HAP-1 (cell line): ENCODE data around the gene TUBGCP5.
A peak's percentile ranks its signal among the peaks of the same experiment; 100 is the strongest.
"Not testable (repeated sequence)": the region's sequence is repeated elsewhere in the genome, so short reads cannot be mapped to it uniquely, and the experiment has no call there.

Source experiments
- DNase-seq, 2 experiments: peaks; one replicate each; pipeline ENCODE4 v3.0.0-alpha.2; 2016 to 2020; ENCODE audit warnings: low spot score in 2 of 2
- H3K27me3 ChIP-seq: fragments of 250-450 bp; sonication (Bioruptor Pico); 2 replicates; pipeline ENCODE4 v1.5.1; 2020; ENCODE audit warnings: low read depth, mild to moderate bottlenecking, moderate library complexity
- H3K36me3 ChIP-seq: fragments of 250-450 bp; sonication (Bioruptor Pico); replicated peaks from 2 replicates; pipeline ENCODE4 v1.5.1; 2020; ENCODE audit warnings: mild to moderate bottlenecking
- H3K4me1 ChIP-seq: fragments of 250-450 bp; sonication (Bioruptor Pico); 2 replicates; pipeline ENCODE4 v1.5.1; 2020; ENCODE audit warnings: mild to moderate bottlenecking
- H3K4me3 ChIP-seq: fragments of 250-450 bp; sonication (Bioruptor Pico); 2 replicates; pipeline ENCODE4 v1.5.1; 2020; ENCODE audit warnings: mild to moderate bottlenecking, moderate library complexity
- H3K9me3 ChIP-seq: fragments of 250-450 bp; sonication (Bioruptor Pico); 2 replicates; pipeline ENCODE4 v1.5.1; 2020; ENCODE audit warnings: mild to moderate bottlenecking, moderate library complexity
- in situ Hi-C: fragments of 300-500 bp; cut with MboI; formaldehyde crosslinking; loops from 3 replicates; pipeline ENCODE4 v1.14.3; 2020; ENCODE audit warnings: low sequenced_read_pairs, inconsistent platforms, mixed read lengths

The TUBGCP5 gene

DNA sequence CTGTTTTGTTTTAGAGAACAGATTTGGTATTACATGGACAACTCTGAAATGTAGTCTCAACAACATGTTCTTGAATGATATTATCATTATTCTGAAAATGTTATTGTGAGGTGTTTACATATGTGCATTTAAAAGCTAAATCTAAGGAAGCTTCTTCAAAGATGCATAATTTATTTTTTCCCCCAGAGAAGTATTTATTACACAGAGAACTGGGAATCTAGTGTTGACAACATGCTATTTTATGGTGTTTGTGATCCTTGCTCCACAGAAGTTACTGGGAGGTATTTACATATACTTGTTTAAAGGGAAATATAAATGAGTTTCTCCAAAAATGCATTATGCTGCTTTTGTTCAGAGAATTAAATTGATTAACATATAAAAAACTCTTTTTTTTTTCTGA is 18.3 kb upstream of the TUBGCP5 start:
- in situ Hi-C loops, result no loop called here
- H3K27me3 ChIP-seq, result 0 out of 2 replicates have a peak, but pooled peaks cover 2% of the 10 kb centered on the region
- no peak for DNase-seq
- H3K36me3 ChIP-seq, result no peaks in the 10 kb centered on the region
- H3K4me1 ChIP-seq, result peaks cover 7% of the 10 kb centered on the region
- H3K9me3 ChIP-seq, result no peaks in the 10 kb centered on the region
- no peak overlapping the region for H3K4me3 ChIP-seq

DNA sequence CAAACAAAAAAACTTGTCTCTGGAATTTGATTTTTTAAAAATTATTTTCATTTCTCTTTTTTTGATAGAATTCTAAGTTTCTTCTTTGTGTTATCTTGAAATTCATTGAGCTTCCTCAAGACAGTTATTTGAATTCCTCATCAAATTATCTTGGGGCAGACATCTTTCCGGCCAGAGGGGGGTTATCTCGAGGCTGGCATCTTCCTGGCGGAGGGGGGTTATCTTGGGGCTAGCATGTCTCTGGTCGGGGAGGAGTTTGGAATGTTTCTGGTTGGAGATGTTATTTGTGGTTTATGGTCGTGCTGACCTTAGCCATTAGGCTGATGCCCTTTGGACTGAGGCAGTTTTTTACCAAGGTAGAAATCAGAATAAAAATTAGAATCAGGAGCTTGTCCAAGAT is 15.9 kb upstream of the TUBGCP5 start:
- in situ Hi-C loops, result no loop called here
- H3K27me3 ChIP-seq, result peaks cover 9% of the 10 kb centered on the region; the same call in 1 of the 2 replicates
- peaks cover 7% of the 10 kb centered on the region for H3K4me1 ChIP-seq
- no peak for DNase-seq
- no peaks in the 10 kb centered on the region for H3K36me3 ChIP-seq
- no peaks in the 10 kb centered on the region for H3K9me3 ChIP-seq
- no peak overlapping the region for H3K4me3 ChIP-seq

DNA sequence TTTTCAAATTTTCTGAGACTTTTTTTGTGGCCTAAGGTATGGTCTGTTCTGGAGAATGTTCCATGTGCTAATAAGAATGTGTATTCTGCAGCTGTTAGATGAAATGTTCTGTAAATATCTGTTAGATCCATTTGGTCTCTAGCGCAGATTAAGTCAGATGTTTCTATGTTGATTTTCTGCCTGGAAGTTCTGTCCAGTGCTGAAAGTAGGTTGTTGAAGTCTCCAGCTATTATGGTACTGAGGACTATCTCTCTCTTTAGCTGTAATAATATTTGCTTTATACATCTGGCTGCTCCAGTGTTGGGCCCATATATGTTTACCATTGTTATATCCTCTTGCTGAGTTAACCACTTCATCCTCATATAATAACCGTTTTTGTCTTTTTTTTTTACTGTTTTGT is 13.2 kb upstream of the TUBGCP5 start:
- DNase-seq, result no peak
- H3K36me3 ChIP-seq, result no peaks in the 10 kb centered on the region
- no peak overlapping the region for H3K4me3 ChIP-seq
- in situ Hi-C loops, result no loop called here
- no peaks in the 10 kb centered on the region for H3K9me3 ChIP-seq
- H3K4me1 ChIP-seq, result peaks cover 3% of the 10 kb centered on the region; the same call in 1 of the 2 replicates
- H3K27me3 ChIP-seq, result peaks cover 9% of the 10 kb centered on the region; the same call in 1 of the 2 replicates

- in situ Hi-C loops, result no loop called here
Measured at GRCh38 chr15:23050708-23051107, 11.3 kb upstream of the TUBGCP5 start.

DNA sequence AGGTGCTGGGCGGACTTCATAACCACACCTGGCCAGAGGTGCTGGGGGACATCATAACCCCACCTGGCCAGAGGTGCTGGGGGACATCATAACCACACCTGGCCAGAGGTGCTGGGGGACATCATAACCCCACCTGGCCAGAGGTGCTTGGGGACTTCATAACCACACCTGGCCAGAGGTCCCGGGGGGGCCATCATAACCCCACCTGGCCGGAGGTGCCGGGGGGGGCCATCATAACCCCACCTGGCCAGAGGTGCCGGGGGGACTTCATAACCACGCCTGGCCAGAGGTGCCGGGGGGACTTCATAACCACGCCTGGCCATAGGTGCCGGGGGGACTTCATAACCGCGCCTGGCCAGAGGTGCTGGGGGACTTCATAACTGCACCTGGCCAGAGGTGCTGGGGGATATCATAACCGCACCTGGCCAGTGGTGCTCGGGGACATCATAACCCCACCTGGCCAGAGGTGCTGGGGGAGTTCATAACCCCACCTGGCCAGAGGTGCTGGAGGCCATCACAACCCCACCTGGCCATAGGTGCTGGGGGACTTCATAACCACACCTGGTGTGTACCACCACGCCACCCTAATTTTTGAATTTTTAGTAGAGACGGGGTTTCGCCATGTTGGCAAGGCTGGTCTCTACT is 10.7 kb upstream of the TUBGCP5 start:
- DNase-seq, result no peak

More at GRCh38 chr15:23050708-23051107, 11.3 kb upstream of the TUBGCP5 start:
- DNase-seq, result no peak
- no peaks in the 10 kb centered on the region for H3K9me3 ChIP-seq
- no peak overlapping the region for H3K4me3 ChIP-seq
- H3K27me3 ChIP-seq, result peaks cover 7% of the 10 kb centered on the region; the same call in 1 of the 2 replicates
- H3K4me1 ChIP-seq, result no peaks in the 10 kb centered on the region
- no peaks in the 10 kb centered on the region for H3K36me3 ChIP-seq

DNA sequence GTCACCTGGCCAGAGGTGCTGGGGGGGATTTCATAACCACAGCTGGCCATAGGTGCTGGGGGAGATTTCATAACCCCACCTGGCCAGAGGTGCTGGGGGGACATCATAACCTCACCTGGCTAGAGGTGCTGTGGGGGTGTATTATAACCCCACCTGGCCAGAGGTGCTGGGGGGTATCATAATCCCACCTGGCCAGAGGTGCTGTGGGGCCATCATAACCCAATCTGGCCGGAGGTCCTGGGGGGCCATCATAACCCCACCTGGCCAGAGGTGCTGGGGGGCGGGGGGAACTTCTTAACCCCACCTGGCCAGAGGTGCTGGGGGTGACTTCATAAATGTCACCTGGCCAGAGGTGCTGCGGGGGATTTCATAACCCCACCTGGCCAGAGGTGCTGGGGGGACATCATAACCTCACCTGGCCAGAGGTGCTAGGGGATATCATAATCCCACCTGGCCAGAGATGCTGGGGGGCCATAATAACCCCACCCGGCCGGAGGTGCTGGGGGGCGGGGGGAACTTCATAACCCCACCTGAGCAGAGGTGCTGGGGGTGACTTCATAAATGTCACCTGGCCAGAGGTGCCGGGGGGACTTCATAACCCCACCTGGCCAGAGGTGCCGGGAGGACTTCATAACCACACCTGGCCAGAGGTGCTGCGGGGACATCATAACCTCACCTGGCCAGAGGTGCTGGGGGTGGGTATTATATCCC is 9.4 kb upstream of the TUBGCP5 start:
- H3K4me1 ChIP-seq, H3K36me3 ChIP-seq, in situ Hi-C loops, H3K4me3 ChIP-seq, DNase-seq, H3K9me3 ChIP-seq, H3K27me3 ChIP-seq: not testable (repeated sequence)

More for the DNA sequence above, 10.7 kb upstream of the TUBGCP5 start:
- in situ Hi-C loops, result no loop called here
- Histone ChIP-seq H3K36me3 (no peaks in the 10 kb centered on the region), H3K4me1 (no peaks in the 10 kb centered on the region), H3K9me3 (no peaks in the 10 kb centered on the region), H3K4me3 (no peak overlapping the region), H3K27me3 (peaks cover 7% of the 10 kb centered on the region; the same call in 1 of the 2 replicates)

DNA sequence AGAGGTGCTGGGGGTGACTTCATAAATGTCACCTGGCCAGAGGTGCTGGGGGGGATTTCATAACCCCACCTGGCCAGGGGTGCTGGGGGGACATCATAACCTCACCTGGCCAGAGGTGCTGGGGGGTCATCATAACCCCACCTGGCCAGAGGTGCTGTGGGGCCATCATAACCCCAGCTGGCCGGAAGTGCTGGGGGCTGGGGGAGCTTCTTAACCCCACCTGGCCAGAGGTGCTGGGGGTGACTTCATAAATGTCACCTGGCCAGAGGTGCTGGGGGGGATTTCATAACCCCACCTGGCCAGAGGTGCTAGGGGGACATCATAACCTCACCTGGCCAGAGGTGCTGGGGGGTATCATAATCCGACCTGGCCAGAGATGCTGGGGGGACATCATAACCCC is 4.6 kb upstream of the TUBGCP5 start:
- H3K36me3 ChIP-seq, H3K4me1 ChIP-seq, H3K27me3 ChIP-seq, in situ Hi-C loops, H3K4me3 ChIP-seq, DNase-seq, H3K9me3 ChIP-seq: not testable (repeated sequence)

DNA sequence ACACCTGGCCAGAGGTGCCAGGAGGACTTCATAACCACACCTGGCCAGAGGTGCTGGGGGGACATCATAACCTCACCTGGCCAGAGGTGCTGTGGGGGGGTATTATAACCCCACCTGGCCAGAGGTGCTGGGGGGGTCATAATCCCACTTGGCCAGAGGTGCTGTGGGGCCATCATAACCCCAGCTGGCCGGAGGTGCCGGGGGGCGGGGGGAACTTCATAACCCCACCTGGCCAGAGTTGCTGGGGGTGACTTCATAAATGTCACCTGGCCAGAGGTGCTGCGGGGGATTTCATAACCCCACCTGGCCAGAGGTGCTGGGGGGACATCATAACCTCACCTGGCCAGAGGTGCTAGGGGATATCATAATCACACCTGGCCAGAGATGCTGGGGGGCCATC is 4.2 kb upstream of the TUBGCP5 start:
- H3K4me1 ChIP-seq, DNase-seq, H3K27me3 ChIP-seq, H3K4me3 ChIP-seq, H3K9me3 ChIP-seq, in situ Hi-C loops, H3K36me3 ChIP-seq: not testable (repeated sequence)

DNA sequence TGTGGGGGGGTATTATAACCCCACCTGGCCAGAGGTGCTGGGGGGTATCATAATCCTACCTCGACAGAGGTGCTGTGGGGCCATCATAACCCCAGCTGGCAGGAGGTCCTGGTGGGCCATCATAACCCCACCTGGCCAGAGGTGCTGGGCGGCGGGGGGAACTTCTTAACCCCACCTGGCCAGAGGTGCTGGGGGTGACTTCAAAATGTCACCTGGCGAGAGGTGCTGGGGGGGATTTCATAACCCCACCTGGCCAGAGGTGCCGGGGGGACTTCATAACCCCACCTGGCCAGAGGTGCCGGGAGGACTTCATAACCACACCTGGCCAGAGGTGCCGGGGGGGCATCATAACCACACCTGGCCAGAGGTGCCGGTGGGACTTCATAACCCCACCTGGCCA is 2.4 kb upstream of the TUBGCP5 start:
- not testable (repeated sequence) for H3K9me3 ChIP-seq, DNase-seq

GRCh38 chr15:23039917-23040281 is 530 bp upstream of the TUBGCP5 start:
- in situ Hi-C loops, result loop anchor here (10.0 kb wide), 1 partner anchor 65 kb away; no protein-coding TSS in a partner anchor
- no peaks in the 10 kb centered on the region for H3K9me3 ChIP-seq
- H3K4me1 ChIP-seq, result no peaks in the 10 kb centered on the region; the same call in 1 of the 2 replicates
- H3K27me3 ChIP-seq, result no peaks in the 10 kb centered on the region
- DNase-seq, result no peak
- H3K4me3 ChIP-seq, result peak overlapping the region; percentile 69
- H3K36me3 ChIP-seq, result peaks cover 9% of the 10 kb centered on the region; the same call in 1 of the 2 replicates

More for the DNA sequence above, 2.4 kb upstream of the TUBGCP5 start:
- H3K36me3 ChIP-seq, H3K4me1 ChIP-seq, H3K4me3 ChIP-seq, H3K27me3 ChIP-seq, in situ Hi-C loops: not testable (repeated sequence)

- DNase-seq, result peak; percentile 14 to 20
- Histone ChIP-seq H3K9me3 (no peaks in the 10 kb centered on the region), H3K4me3 (peak overlapping the region; percentile 69), H3K4me1 (no peaks in the 10 kb centered on the region; the same call in 1 of the 2 replicates), H3K36me3 (peaks cover 18% of the 10 kb centered on the region), H3K27me3 (no peaks in the 10 kb centered on the region)
- in situ Hi-C loops, result loop anchor here (10.0 kb wide), 1 partner anchor 64 kb away; no protein-coding TSS in a partner anchor
Measured at GRCh38 chr15:23038726-23039142, 635 bp downstream of the TUBGCP5 start.

DNA sequence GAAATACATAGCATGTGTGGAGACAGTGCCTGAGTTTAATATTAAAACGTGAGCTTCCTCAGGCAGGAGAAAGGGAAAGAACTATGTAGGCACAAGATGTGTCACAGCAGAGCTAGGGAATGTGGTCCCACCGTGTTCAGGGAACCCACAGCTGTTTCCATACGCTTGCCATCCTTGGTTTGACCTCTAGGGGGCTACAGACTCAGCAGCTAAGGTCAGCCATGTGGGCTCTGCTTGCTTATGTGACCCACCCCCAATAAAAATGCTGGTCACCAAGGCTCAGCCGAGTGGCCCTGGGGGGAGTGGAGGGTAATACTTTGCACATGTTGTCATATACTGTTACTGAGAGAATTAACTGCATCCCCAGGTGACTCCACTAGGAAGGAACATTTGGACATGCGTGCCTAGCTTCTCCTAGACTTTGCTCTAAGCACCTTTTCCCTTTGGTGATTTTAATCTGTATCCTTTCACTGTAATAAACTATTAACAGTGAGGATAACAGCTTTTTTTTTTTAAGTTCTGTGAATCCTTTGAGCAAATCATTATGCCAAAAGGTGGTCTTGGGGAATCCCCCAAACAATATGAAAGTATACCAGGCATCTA is 3.3 kb downstream of the TUBGCP5 start:
- Histone ChIP-seq H3K4me3 (no peak overlapping the region), H3K36me3 (peaks cover 41% of the 10 kb centered on the region), H3K27me3 (no peaks in the 10 kb centered on the region; the same call in 1 of the 2 replicates), H3K4me1 (no peaks in the 10 kb centered on the region; the same call in 1 of the 2 replicates), H3K9me3 (no peaks in the 10 kb centered on the region)
- in situ Hi-C loops, result loop anchor here (10.0 kb wide), 1 partner anchor 61 kb away; no protein-coding TSS in a partner anchor
- DNase-seq, result peak; percentile 44 to 82

DNA sequence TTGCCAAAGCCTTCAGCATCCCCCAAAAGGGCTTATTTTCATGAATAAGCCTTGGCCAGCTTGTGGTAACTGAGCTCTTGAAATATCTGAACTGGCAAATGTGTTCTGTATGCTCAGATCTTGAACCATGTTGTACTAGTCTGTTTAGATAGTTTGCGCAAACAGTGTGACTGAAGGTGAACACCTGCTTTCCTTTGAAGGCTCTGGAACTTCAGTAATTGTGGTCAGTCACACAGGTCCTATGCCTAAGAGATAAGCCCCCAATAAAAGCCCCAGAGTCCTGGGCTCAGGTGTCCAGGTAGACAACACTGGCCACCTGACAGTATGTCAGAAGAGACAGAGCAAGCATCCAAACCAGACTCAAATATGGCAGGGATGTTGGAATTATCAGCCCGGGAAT is 5.4 kb downstream of the TUBGCP5 start:
- Histone ChIP-seq H3K36me3 (peaks cover 59% of the 10 kb centered on the region), H3K9me3 (no peaks in the 10 kb centered on the region), H3K4me3 (no peak overlapping the region), H3K27me3 (no peaks in the 10 kb centered on the region; the same call in 1 of the 2 replicates), H3K4me1 (no peaks in the 10 kb centered on the region; the same call in 1 of the 2 replicates)
- DNase-seq, result no peak
- in situ Hi-C loops, result loop anchor here (10.0 kb wide), 1 partner anchor 59 kb away; no protein-coding TSS in a partner anchor

DNA sequence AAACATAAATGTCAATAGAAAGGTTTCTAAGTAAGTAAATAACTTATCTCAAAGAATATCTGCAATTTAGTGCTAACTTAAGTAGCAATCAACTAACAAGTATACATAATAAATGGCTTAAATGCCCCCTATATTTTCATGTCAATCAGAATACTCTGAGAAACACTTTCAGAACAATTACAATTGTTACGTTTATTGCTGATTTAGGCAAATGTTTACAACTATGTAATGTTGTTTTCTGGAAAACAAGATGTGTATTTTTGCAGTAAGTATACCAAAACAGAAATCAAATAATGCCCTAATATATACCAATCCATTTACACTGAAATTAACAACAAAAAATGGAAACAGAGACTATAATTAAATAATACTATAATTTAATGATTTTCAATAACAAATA is 13.2 kb downstream of the TUBGCP5 start:
- no peaks in the 10 kb centered on the region for H3K4me1 ChIP-seq
- in situ Hi-C loops, result no loop called here
- H3K9me3 ChIP-seq, result no peaks in the 10 kb centered on the region
- H3K27me3 ChIP-seq, result no peaks in the 10 kb centered on the region
- H3K4me3 ChIP-seq, result no peak overlapping the region
- DNase-seq, result no peak
- peaks cover 79% of the 10 kb centered on the region for H3K36me3 ChIP-seq
